Kidney (tissue), 14 donors: ENCODE measurements around the gene RCAN2. TPM values are rescaled to one million over a fixed set of nuclear protein-coding genes. Genes with fewer than 3 reads are reported as not detected.

ENCODE experiments used
- DNase-seq, 5 donors: peaks; one replicate each; pipeline ENCODE4 v3.0.0-alpha.2; 2013 to 2020
- FAIRE-seq: peaks from 2 replicates; lab custom pipeline; 2012; peaks lifted over from hg19 to GRCh38; lab: Jason Lieb, UNC
- H3K27ac ChIP-seq, 2 donors: one replicate each; pipeline ENCODE4 v1.7.0; 2013; ENCODE audit warnings: low read depth in 2 of 2, low read length in 2 of 2, inconsistent platforms in 1 of 2
- H3K27me3 ChIP-seq: one replicate; pipeline ENCODE4 v1.7.1; 2013; ENCODE audit warnings: low read length, inconsistent platforms; ENCODE audit not compliant: control insufficient read depth, insufficient read depth
- H3K36me3 ChIP-seq, 3 donors: one replicate each; pipeline versions ENCODE4 v1.7.0 to v1.7.1; 2013; ENCODE audit warnings: low read length in 3 of 3, control low read depth in 1 of 3, inconsistent platforms in 1 of 3; ENCODE audit not compliant: insufficient read depth in 3 of 3, control insufficient read depth in 2 of 3
- H3K4me1 ChIP-seq, 3 donors: one replicate each; pipeline versions ENCODE4 v1.7.0 to v1.7.1; 2013; ENCODE audit warnings: low read length in 3 of 3, inconsistent platforms in 1 of 3, low read depth in 1 of 3; ENCODE audit not compliant: control insufficient read depth in 2 of 3, insufficient read depth in 2 of 3
- H3K4me3 ChIP-seq, 3 donors: one replicate each; pipeline versions ENCODE4 v1.7.0 to v1.8.1; 2013; ENCODE audit warnings: low read length in 3 of 3, control low read depth in 1 of 3, inconsistent platforms in 1 of 3
- H3K9ac ChIP-seq, 3 donors: one replicate each; pipeline versions ENCODE4 v1.7.0 to v1.7.1; 2013; ENCODE audit warnings: low read length in 3 of 3, control low read depth in 1 of 3, inconsistent platforms in 1 of 3
- H3K9me3 ChIP-seq, 3 donors: one replicate each; pipeline versions ENCODE4 v1.7.0 to v1.7.1; 2013; ENCODE audit warnings: low read length in 3 of 3, control low read depth in 1 of 3, inconsistent platforms in 1 of 3; ENCODE audit not compliant: control insufficient read depth in 2 of 3, insufficient read depth in 1 of 3
- intact Hi-C: fragments of 100-400 bp; cut with DNase I; formaldehyde crosslinking; loops from one replicate; pipeline ENCODE4 v1.11.1; 2022
- polyA plus RNA-seq: library from polyadenylated mRNA; stranded (reverse); fragments of 350-450 nt; fragmentation: Illumina TruSeq; extraction: RNeasy Lipid Tissue Mini Kit (QIAGEN cat#74804); gene quantifications from one replicate; pipeline ENCODE4 v1.2.3, GENCODE V29; 2014; ENCODE audit warnings: low read depth, low replicate concordance; ENCODE audit not compliant: insufficient read depth
- total RNA-seq: library from RNA; stranded (reverse); fragmentation: NEBNext Ultra II Directional; extraction: Animal tissue kit (Norgen Biotek cat#: 25700); gene quantifications from one replicate; pipeline ENCODE4 v1.2.1, GENCODE V29; 2021
- TF ChIP-seq, protein P1 (sequence below): IDR thresholded peaks from 3 replicates; pipeline ENCODE4 v1.5.1; 2012; ENCODE audit warnings: mild to moderate bottlenecking, moderate library complexity, borderline replicate concordance; ENCODE audit not compliant: insufficient read depth; ENCODE audit errors: extremely low read depth
- donor health status: control.
- donor health status: control.
- donor health status: control.
- donor health status: control.
- donor health status: control.
- donor health status: DM: yes; HTN: yes; CAD: no.
- donor health status: Normal renal cell carcinoma (clear cell type).

The RCAN2 gene
- total and polyA plus RNA-seq, 2 donors from 2014 or later: 25.7 to 37.4 TPM

DNA sequence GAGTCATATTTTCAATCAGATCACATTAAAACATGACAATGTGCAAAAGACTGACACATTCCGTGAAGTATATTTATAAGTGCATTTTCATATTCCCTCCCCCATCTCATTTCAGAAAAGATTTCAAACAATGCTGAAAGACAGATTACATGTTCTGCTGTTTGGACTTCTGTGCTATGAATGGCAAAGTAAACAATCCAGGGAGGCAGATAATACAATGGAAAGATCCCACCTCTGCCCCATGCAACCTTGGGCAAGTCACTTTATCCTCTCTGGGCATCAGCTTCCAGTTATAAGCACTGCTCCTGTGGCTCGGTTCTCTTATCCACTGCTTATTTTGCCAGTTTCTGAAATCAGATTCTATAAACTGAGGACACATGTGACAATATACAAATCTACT lies 110.2 kb downstream of the RCAN2 start:
- H3K36me3 ChIP-seq: no peaks in the 10 kb centered on the region
- DNase-seq: no peak
- H3K27me3 ChIP-seq: no peaks in the 10 kb centered on the region
- H3K9ac ChIP-seq: no peak overlapping the region
- H3K27ac ChIP-seq: no peak overlapping the region
- H3K4me3 ChIP-seq: no peak overlapping the region
- H3K4me1 ChIP-seq: peaks cover 0 to 19% (median 14%) of the 10 kb centered on the region in 3 donors
- no peak for FAIRE-seq
- TF ChIP-seq, protein P1, sequence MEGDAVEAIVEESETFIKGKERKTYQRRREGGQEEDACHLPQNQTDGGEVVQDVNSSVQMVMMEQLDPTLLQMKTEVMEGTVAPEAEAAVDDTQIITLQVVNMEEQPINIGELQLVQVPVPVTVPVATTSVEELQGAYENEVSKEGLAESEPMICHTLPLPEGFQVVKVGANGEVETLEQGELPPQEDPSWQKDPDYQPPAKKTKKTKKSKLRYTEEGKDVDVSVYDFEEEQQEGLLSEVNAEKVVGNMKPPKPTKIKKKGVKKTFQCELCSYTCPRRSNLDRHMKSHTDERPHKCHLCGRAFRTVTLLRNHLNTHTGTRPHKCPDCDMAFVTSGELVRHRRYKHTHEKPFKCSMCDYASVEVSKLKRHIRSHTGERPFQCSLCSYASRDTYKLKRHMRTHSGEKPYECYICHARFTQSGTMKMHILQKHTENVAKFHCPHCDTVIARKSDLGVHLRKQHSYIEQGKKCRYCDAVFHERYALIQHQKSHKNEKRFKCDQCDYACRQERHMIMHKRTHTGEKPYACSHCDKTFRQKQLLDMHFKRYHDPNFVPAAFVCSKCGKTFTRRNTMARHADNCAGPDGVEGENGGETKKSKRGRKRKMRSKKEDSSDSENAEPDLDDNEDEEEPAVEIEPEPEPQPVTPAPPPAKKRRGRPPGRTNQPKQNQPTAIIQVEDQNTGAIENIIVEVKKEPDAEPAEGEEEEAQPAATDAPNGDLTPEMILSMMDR: no peak
- intact Hi-C loops: no loop called here
- H3K9me3 ChIP-seq: no peaks in the 10 kb centered on the region

DNA sequence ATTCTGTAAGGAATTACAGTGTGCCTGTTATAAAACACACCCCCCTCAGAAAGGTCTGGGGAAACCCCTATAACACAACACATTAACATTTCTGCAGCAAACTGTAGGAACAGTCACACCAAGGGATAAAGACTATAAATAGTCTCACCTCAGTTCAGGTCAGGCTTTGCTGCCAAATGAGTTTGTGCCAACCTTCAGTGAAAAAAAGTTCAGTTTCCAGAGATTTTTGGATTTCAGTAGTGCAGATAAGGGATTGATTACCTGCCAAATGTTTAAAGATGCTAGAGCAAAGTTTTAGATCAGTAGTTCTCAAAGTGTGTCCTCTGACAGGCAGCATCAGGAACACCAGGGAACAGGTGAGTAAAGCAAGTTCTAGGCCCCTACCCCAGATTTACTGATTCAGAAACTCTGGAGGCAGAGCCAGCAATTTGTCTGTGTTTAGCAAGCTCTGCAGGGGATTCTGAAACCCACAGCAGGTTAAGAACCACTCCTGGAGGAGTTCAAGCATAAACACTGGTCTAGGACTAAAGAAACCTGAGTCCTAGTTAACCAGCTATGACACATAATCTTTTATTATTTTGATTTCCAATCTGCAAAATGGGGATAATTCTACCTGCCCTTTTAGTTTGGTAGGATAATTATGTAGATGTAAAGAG lies 111.0 kb downstream of the RCAN2 start:
- H3K9me3 ChIP-seq: no peaks in the 10 kb centered on the region
- no peak for DNase-seq
- no peak for FAIRE-seq
- H3K27me3 ChIP-seq: no peaks in the 10 kb centered on the region
- no peak overlapping the region for H3K9ac ChIP-seq
- peaks cover 0 to 19% (median 14%) of the 10 kb centered on the region in 3 donors for H3K4me1 ChIP-seq
- no peak overlapping the region for H3K4me3 ChIP-seq
- TF ChIP-seq, protein P1: no peak
- no peaks in the 10 kb centered on the region for H3K36me3 ChIP-seq
- intact Hi-C loops: no loop called here
- peak overlapping the region in 1 of 2 donors; percentile 49 for H3K27ac ChIP-seq

DNA sequence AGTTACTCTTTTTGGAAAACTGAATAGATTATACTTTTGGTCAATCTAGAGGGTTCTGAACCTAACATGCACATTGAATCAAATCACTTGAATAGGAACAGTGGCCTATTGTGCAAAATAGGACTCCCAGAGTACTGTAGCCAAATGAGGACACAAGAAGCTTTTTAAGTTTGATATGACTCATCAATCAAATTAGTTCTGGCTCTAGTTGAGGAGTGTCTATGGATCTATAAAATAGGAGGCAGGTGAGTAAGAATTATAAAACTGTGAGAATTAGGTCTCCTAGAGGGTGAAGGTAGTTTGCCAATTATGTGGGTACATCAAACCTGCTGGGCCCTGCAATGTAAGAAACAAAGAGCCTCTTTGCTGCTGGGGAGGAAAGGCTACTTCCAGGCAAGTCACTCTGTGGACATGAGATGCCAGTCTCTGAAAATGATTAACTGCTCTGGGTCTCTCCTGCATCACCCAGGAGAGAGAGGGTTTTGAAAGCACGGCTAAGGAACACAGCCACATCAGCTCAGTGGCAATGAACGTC lies 112.3 kb downstream of the RCAN2 start:
- Histone ChIP-seq H3K27ac (peak overlapping the region in 1 of 2 donors; percentile 50), H3K4me3 (no peak overlapping the region), H3K9me3 (no peaks in the 10 kb centered on the region), H3K36me3 (no peaks in the 10 kb centered on the region), H3K4me1 (peaks cover 0 to 19% (median 14%) of the 10 kb centered on the region in 3 donors), H3K27me3 (no peaks in the 10 kb centered on the region), H3K9ac (no peak overlapping the region)
- no peak for FAIRE-seq
- TF ChIP-seq, protein P1: no peak
- peak in 2 of 5 donors; percentile 27 to 33 for DNase-seq
- intact Hi-C loops: no loop called here
